Thoracic aorta (tissue), 2 donors: ENCODE measurements around the gene WDR43. TPM values are rescaled to one million over a fixed set of nuclear protein-coding genes. Genes with fewer than 3 reads are reported as not detected.
"Not testable (repeated sequence)": the region's sequence is repeated elsewhere in the genome, so short reads cannot be mapped to it uniquely, and the experiment has no call there.

ENCODE experiments used
- ATAC-seq: fragments of 150-250 bp; one replicate; pipeline ENCODE4 v1.8.0; 2017; ENCODE audit warnings: low read depth; ENCODE audit not compliant: insufficient number of reproducible peaks, low FRiP score
- DNase-seq: peaks from one replicate; pipeline ENCODE4 v3.0.0-alpha.2; 2020; ENCODE audit warnings: low spot score
- H3K27ac ChIP-seq, 2 donors: fragments of 200-600 bp; sonication (generic); 1 replicate in 1 of 2; 2 replicates in 1 of 2; pipeline ENCODE4 v1.5.1; 2016; ENCODE audit warnings: mild to moderate bottlenecking in 2 of 2, moderate library complexity in 2 of 2
- H3K27me3 ChIP-seq: fragments of 200-600 bp; sonication (generic); replicated peaks from 2 replicates; pipeline ENCODE4 v1.6.0; 2016; ENCODE audit warnings: mild to moderate bottlenecking; ENCODE audit not compliant: insufficient read depth
- H3K36me3 ChIP-seq: fragments of 200-600 bp; sonication (generic); one replicate; pipeline ENCODE4 v1.5.1; 2016
- H3K4me1 ChIP-seq, 2 donors: fragments of 200-600 bp; sonication (generic); 1 replicate in 1 of 2; 2 replicates in 1 of 2; pipeline versions ENCODE4 v1.5.1 to v1.6.0; 2016; ENCODE audit warnings: low read depth in 2 of 2, mild to moderate bottlenecking in 1 of 2; ENCODE audit not compliant: control insufficient read depth in 1 of 2
- H3K4me3 ChIP-seq: fragments of 200-600 bp; sonication (generic); 2 replicates; pipeline ENCODE4 v1.5.1; 2016; ENCODE audit warnings: mild to moderate bottlenecking
- H3K9me3 ChIP-seq: fragments of 200-600 bp; sonication (generic); 2 replicates; pipeline ENCODE4 v1.5.1; 2016
- CTCF ChIP-seq: fragments of 200-600 bp; sonication (generic); IDR thresholded peaks from one replicate; pipeline ENCODE4 v1.5.1; 2019; ENCODE audit warnings: antibody characterized with exemption
- total RNA-seq, 2 donors: library from RNA; depleted of rRNA; stranded (reverse); fragments of >200 nt; gene quantifications; one replicate each; pipeline versions ENCODE4 v1.1.0 to v1.2.3, GENCODE V29; 2016

The WDR43 gene
- total RNA-seq, 2 donors from 2014 or later: 19.8 to 76.4 TPM

GRCh38 chr2:28972778-28973335 is 78.4 kb downstream of the WDR43 start:
- Histone ChIP-seq H3K27me3 (no peaks in the 10 kb centered on the region), H3K4me1 (no peaks in the 10 kb centered on the region), H3K36me3 (no peaks in the 10 kb centered on the region), H3K4me3 (no peak overlapping the region), H3K27ac (no peak overlapping the region), H3K9me3 (no peaks in the 10 kb centered on the region)
- TF ChIP-seq CTCF: no peak
- no peak for DNase-seq
- ATAC-seq: no peak

- DNase-seq: no peak
- no peaks in the 10 kb centered on the region for H3K27me3 ChIP-seq
Observed at GRCh38 chr2:28974252-28974651, 79.8 kb downstream of the WDR43 start.

GRCh38 chr2:28975671-28976070 is 81.2 kb downstream of the WDR43 start:
- no peak for ATAC-seq
- TF ChIP-seq CTCF: no peak
- DNase-seq: no peak

More at GRCh38 chr2:28974252-28974651, 79.8 kb downstream of the WDR43 start:
- ATAC-seq: no peak
- Histone ChIP-seq H3K27ac (no peak overlapping the region), H3K4me3 (no peak overlapping the region), H3K9me3 (no peaks in the 10 kb centered on the region), H3K36me3 (no peaks in the 10 kb centered on the region), H3K4me1 (no peaks in the 10 kb centered on the region)
- TF ChIP-seq CTCF: no peak

GRCh38 chr2:28976584-28976983 is 82.1 kb downstream of the WDR43 start:
- DNase-seq: no peak
- Histone ChIP-seq H3K27me3 (no peaks in the 10 kb centered on the region), H3K4me1 (peaks cover 0 to 8% of the 10 kb centered on the region in 2 donors), H3K4me3 (no peak overlapping the region), H3K9me3 (no peaks in the 10 kb centered on the region), H3K27ac (no peak overlapping the region), H3K36me3 (no peaks in the 10 kb centered on the region)
- no peak for TF ChIP-seq CTCF
- ATAC-seq: no peak

More at GRCh38 chr2:28975671-28976070, 81.2 kb downstream of the WDR43 start:
- H3K9me3 ChIP-seq: no peaks in the 10 kb centered on the region
- H3K4me1 ChIP-seq: no peaks in the 10 kb centered on the region
- no peak overlapping the region for H3K4me3 ChIP-seq
- no peaks in the 10 kb centered on the region for H3K27me3 ChIP-seq
- no peak overlapping the region for H3K27ac ChIP-seq
- no peaks in the 10 kb centered on the region for H3K36me3 ChIP-seq

- TF ChIP-seq CTCF: no peak
- Histone ChIP-seq H3K9me3 (no peaks in the 10 kb centered on the region), H3K27me3 (no peaks in the 10 kb centered on the region), H3K27ac (no peak overlapping the region), H3K4me1 (peaks cover 0 to 13% of the 10 kb centered on the region in 2 donors), H3K4me3 (no peak overlapping the region), H3K36me3 (no peaks in the 10 kb centered on the region)
- DNase-seq (no peak), ATAC-seq (no peak)
Observed at GRCh38 chr2:28977176-28977875, 82.9 kb downstream of the WDR43 start.

- H3K9me3 ChIP-seq, H3K27me3 ChIP-seq, DNase-seq, H3K4me3 ChIP-seq, ATAC-seq, H3K27ac ChIP-seq, H3K36me3 ChIP-seq: not testable (repeated sequence)
- H3K4me1 ChIP-seq: peaks cover 0 to 13% of the 10 kb centered on the region in 2 donors
Observed at GRCh38 chr2:28978001-28978400, 83.5 kb downstream of the WDR43 start.
